ENCODE data around the gene STK39.

The STK39 gene

DNA sequence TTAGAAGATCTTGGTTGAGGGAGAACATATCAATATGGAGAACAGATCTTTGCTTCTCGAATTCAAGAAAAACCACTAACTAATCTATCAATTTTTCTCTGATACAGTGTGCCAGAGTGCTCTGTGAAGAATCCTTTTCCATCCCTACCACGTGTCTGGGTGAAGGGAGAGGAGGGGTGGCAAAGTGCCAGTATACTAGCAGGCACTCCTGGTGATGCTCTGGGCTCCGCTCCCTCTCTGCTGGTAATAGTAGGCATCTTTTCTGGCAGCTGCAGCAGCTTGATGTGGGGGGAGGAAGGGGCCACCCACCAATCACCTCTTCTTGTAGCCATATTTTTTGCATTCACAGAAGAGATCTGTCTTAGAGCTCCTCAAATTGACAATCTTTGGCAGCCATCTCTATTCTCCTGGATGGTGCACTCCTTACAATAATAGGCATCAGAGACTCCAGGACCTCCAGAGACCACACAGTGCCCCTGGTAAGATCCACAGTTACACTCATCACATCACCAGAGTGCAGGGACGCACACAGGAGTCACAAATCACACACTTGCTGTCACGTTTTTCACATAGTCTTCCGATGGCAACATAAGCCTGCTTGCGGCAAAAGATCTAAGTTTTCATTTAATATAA, 15.7 kb downstream of the STK39 start:
- TF ChIP-seq GATA2 (IDR thresholded peaks at IDR 0.05; ENCODE audit: low read depth, low read length) (no peak), GATA3 (IDR thresholded peaks at IDR 0.05; ENCODE audit: low read depth, low read length) (no peak)

GRCh38 chr2:168230389-168230788, 17.0 kb downstream of the STK39 start:
- TF ChIP-seq GATA2 (IDR thresholded peaks at IDR 0.05; ENCODE audit: low read depth, low read length) (no peak), GATA3 (IDR thresholded peaks at IDR 0.05; ENCODE audit: low read depth, low read length) (no peak)

DNA sequence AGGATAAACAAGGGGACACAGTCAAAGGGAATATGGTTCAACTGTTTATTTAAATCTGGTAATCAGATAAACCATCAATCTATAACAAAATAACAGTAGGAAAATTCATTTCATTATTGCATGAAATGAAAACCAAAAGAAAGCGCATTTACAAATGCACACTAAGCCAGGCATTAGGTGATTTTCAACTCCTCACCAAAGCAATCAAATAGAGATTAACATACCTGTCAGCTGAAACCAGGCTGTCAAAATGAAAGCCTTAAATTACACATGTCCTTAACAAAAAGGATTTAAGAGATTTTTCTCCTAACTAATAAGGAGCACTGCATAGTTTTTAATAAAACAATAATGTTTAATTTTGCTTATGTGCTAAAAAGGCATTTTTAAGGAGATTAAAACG, 23.0 kb downstream of the STK39 start:
- no peak for TF ChIP-seq GATA3 (IDR thresholded peaks at IDR 0.05; ENCODE audit: low read depth, low read length)
- no peak for TF ChIP-seq GATA2 (IDR thresholded peaks at IDR 0.05; ENCODE audit: low read depth, low read length)

GRCh38 chr2:168222088-168222487, 25.3 kb downstream of the STK39 start:
- TF ChIP-seq GATA2 (IDR thresholded peaks at IDR 0.05; ENCODE audit: low read depth, low read length), result no peak
- no peak for TF ChIP-seq GATA3 (IDR thresholded peaks at IDR 0.05; ENCODE audit: low read depth, low read length)

GRCh38 chr2:168220965-168221819, 26.2 kb downstream of the STK39 start:
- TF ChIP-seq GATA2 (IDR thresholded peaks at IDR 0.05; ENCODE audit: low read depth, low read length) (no peak), GATA3 (IDR thresholded peaks at IDR 0.05; ENCODE audit: low read depth, low read length) (no peak)

DNA sequence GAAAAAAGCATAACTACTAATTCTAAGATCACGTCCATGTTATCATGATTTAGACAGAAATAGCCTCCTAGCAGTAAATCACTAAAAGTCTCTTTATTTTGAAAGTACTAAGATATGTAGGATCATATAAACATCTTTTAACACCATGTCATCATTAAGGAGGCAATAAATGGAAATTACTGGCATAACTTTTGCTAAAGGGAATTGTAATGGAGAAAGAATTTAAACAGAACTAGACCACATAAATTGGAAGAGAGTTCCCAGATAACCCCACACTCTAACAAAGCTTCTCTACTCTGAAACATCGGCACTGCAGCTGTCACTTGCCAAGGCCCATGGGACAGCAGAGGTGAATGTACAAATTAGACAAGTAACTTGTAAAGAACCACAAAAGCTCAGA, 29.5 kb downstream of the STK39 start:
- TF ChIP-seq GATA3 (IDR thresholded peaks at IDR 0.05; ENCODE audit: low read depth, low read length) (no peak), GATA2 (IDR thresholded peaks at IDR 0.05; ENCODE audit: low read depth, low read length) (no peak)

DNA sequence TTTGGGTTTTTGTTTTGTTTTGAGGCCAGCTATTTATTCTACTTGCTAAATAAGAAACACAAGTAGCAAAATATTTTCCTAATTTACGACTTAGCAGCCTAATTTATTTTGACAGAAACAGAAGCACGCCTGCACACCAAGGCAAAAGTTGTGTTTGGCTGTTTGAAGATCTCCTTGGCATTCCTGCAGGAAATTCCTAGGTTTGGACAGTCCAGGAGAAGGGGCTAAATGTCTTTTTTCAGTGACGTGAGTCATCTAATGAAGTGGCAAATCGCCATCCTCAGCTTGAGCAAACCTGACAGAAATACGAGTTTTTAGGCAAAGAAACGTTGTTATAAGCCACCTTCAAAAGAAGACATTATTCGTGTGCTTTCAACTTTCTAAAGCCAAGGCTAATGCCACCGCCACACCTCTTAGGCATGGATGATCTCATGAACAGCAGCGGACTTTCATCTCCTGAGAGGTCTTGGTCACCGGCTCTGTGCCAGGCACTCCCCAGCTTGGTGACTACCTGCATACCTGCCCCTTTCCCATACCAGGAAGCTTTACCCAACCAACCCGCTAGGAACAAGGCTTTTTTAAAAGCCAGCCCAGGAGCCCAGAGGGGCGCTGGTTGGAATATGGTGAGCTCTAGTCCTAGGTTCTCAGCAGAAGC, 30.9 kb downstream of the STK39 start:
- TF ChIP-seq GATA3 (IDR thresholded peaks at IDR 0.05; ENCODE audit: low read depth, low read length) (no peak), GATA2 (IDR thresholded peaks at IDR 0.05; ENCODE audit: low read depth, low read length) (no peak)

DNA sequence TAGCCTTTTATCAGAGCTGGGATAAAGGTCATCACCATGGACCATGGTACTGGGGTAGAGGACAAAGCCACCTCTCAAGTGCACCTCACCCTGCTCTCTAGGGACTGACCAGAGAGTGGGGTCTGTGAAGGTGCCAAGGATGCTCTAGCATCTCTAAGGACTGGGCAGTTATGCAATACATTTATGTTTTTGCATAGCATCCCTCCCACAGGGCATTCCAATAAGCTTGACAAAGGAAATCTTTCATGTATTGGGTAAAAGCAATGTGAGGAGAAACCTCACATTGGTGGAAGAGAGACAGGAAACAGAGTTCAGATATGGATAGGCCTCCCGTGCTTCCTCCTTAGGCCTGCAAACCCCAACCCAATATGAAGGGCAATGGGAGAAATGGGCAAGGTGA, 31.6 kb downstream of the STK39 start:
- TF ChIP-seq GATA3 (IDR thresholded peaks at IDR 0.05; ENCODE audit: low read depth, low read length) (no peak), GATA2 (IDR thresholded peaks at IDR 0.05; ENCODE audit: low read depth, low read length) (no peak)

DNA sequence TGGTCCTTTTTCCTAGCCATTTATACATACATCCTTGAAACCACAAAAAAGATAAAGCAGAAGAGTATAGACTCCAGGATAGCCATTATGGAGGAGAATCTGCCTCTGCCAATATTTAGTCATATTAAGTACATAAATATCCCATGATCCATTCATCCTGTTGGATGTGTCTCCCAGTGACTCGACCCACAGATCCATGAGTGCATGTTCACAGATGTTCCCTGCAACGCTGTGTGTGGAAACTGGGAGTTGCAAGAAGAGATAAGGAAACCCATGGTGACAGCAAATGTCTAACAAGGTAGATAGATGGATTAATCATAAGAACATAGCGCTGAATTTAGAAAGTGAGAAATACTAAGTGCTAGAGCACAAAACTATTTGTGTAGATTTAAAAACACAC, 34.5 kb downstream of the STK39 start:
- TF ChIP-seq GATA2 (IDR thresholded peaks at IDR 0.05; ENCODE audit: low read depth, low read length) (no peak), GATA3 (IDR thresholded peaks at IDR 0.05; ENCODE audit: low read depth, low read length) (no peak)

- TF ChIP-seq GATA2 (IDR thresholded peaks at IDR 0.05; ENCODE audit: low read depth, low read length) (no peak), GATA3 (IDR thresholded peaks at IDR 0.05; ENCODE audit: low read depth, low read length) (no peak)
Observed at GRCh38 chr2:168212167-168212566, 35.2 kb downstream of the STK39 start.

- TF ChIP-seq GATA3 (IDR thresholded peaks at IDR 0.05; ENCODE audit: low read depth, low read length) (no peak), GATA2 (IDR thresholded peaks at IDR 0.05; ENCODE audit: low read depth, low read length) (no peak)
Observed at GRCh38 chr2:168211664-168212163, 35.7 kb downstream of the STK39 start.

- no peak for TF ChIP-seq GATA2 (IDR thresholded peaks at IDR 0.05; ENCODE audit: low read depth, low read length)
- TF ChIP-seq GATA3 (IDR thresholded peaks at IDR 0.05; ENCODE audit: low read depth, low read length), result no peak
Observed at GRCh38 chr2:168210895-168211570, 36.4 kb downstream of the STK39 start.

DNA sequence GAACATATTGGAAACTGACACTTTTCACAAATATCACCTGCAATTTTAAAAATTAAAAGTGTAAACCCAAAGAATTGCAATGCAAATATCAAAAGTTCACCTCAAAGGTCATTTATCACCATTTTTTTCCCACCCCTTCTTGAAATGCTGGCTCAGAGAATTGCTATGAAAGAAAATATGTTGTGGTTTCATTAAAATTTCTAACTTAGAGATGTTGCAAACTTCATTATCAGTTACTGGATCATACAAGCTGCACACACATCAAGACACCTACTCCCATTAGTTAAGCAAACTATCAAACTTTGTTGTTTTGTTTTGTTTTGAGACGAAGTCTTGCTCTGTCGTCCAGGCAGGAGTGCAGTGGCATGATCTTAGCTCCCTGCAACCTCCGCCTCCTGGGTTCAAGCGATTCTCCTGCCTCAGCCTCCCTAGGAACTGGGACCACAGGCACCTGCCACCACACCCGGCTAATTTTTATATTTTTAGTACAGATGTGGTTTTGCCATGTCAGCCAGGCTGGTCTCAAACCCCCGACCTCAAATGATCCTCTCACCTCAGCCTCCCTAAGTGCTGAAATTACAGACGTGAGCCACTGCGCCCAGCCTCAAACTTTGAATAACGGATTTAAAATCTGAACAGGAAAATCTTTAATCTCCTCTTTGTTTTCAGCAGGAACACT, 37.0 kb downstream of the STK39 start:
- TF ChIP-seq GATA3 (IDR thresholded peaks at IDR 0.05; ENCODE audit: low read depth, low read length) (no peak), GATA2 (IDR thresholded peaks at IDR 0.05; ENCODE audit: low read depth, low read length) (no peak)

All from SH-SY5Y (cell line).